Peyer's patch (tissue), 4 donors: ENCODE results near the gene ETS2.

Experiments
- POLR2A ChIP-seq, 2 donors: fragments of 450-650 bp; IDR thresholded peaks; one replicate each; pipeline ENCODE4 v1.5.1; 2017; ENCODE audit warnings: antibody characterized with exemption in 2 of 2, mild to moderate bottlenecking in 2 of 2, moderate library complexity in 2 of 2
- TF ChIP-seq, protein P1 (sequence below), 6 experiments: fragments of 450-650 bp in 4 of 6; fragments of 200-600 bp in 2 of 6; sonication (generic) in 1 of 6; IDR thresholded peaks; one replicate each; pipeline ENCODE4 v1.5.1; 2017 to 2019; ENCODE audit warnings: antibody characterized with exemption in 6 of 6, mild to moderate bottlenecking in 3 of 6, moderate library complexity in 1 of 6

DNA sequence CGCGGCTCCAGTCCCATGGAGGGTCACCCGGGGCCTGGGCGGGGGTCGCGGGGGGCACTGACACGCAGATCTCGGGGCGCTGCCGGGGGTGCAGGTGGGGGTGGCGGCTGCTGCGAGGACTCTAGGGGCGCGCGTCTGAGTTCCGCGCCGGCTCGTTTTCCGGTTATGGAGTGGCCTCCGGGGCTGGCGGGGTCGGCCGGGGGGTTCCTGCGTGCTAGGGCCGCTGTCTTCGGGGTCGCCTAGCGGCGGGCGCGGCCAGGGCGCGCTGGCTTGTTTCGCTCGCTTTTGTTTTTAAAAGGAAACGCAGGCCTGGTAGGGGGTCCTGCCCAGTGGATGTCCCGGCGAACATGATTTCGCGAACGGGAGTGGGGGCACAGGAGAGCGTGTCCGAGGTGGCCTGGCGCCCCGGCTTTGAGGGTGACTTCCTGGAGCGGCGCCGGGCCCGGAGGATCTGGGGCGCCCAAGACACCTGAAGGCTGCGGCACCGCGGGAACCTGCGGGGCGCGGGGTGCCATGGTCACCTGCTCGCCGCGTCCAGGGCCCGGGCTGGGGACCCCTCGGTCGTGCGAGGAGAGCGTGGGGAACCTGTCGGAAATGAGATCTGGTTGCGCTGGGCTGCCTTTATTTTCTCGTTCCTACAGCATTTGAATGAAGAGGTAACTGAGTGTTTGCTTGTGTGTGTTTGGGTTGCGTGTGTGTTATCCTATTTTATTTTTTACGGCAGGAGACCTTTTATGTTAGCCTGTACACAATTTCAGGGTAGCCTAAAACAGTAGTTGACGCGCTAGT is 618 bp downstream of the ETS2 start:
- TF ChIP-seq POLR2A (IDR thresholded peaks at IDR 0.05): no peak
- TF ChIP-seq, protein P1, sequence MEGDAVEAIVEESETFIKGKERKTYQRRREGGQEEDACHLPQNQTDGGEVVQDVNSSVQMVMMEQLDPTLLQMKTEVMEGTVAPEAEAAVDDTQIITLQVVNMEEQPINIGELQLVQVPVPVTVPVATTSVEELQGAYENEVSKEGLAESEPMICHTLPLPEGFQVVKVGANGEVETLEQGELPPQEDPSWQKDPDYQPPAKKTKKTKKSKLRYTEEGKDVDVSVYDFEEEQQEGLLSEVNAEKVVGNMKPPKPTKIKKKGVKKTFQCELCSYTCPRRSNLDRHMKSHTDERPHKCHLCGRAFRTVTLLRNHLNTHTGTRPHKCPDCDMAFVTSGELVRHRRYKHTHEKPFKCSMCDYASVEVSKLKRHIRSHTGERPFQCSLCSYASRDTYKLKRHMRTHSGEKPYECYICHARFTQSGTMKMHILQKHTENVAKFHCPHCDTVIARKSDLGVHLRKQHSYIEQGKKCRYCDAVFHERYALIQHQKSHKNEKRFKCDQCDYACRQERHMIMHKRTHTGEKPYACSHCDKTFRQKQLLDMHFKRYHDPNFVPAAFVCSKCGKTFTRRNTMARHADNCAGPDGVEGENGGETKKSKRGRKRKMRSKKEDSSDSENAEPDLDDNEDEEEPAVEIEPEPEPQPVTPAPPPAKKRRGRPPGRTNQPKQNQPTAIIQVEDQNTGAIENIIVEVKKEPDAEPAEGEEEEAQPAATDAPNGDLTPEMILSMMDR (IDR thresholded peaks at IDR 0.05): peak in 1 of 6 experiments; percentile 6
